ENCODE results near the gene ZNRF3. TPM values are rescaled to one million over a fixed set of nuclear protein-coding genes. Genes with fewer than 3 reads are reported as not detected.

Gene ZNRF3
- total and polyA plus RNA-seq, 2 experiments from 2014 or later, result 0.56 to 3.9 TPM

- H3K36me3 ChIP-seq (ENCODE audit: low read depth), result no peaks in the 10 kb centered on the region
- no peaks in the 10 kb centered on the region for H3F3A ChIP-seq (ENCODE audit: insufficient read depth)
- no peaks in the 10 kb centered on the region for H3K79me2 ChIP-seq (ENCODE audit: insufficient read depth)
- DNase-seq, result peak; percentile 11
- H3K4me2 ChIP-seq (ENCODE audit: unreplicated experiment), result no peak overlapping the region
- H3K9me3 ChIP-seq (ENCODE audit: low read depth), result no peaks in the 10 kb centered on the region
- no peaks in the 10 kb centered on the region for H3K27me3 ChIP-seq (replicated peaks; ENCODE audit: insufficient read depth)
- peaks cover 9% of the 10 kb centered on the region; the same call in 1 of the 2 replicates for H3K4me1 ChIP-seq (ENCODE audit: insufficient read depth)
- no peak for TF ChIP-seq EZH2 (IDR thresholded peaks at IDR 0.05; ENCODE audit: insufficient read depth, poor library complexity, severe bottlenecking)
- H3K4me3 ChIP-seq, result no peak overlapping the region
- H2AFZ ChIP-seq, result no peak overlapping the region
- in situ Hi-C loops (cut with MboI), result no loop called here
- H3K9ac ChIP-seq, result no peak overlapping the region
- no peak overlapping the region for H3K27ac ChIP-seq
- 42 to 43% methylated on average over 1 of the region's 1 CpG for WGBS, 2 experiments (ENCODE audit: low coverage in 1 of 2, low lambda C conversion rate in 2 of 2, missing lambda C conversion rate in 2 of 2)
- no peaks in the 10 kb centered on the region for H4K20me1 ChIP-seq (ENCODE audit: insufficient read depth)
- H3K9me2 ChIP-seq (ENCODE audit: insufficient read depth), result no peaks in the 10 kb centered on the region
These were observed 116.7 kb downstream of the ZNRF3 start for GRCh38 chr22:28999919-29000556.

- Histone ChIP-seq H3K9me3 (ENCODE audit: low read depth) (no peaks in the 10 kb centered on the region), H3K4me1 (ENCODE audit: insufficient read depth) (peaks cover 9% of the 10 kb centered on the region; the same call in 1 of the 2 replicates), H2AFZ (no peak overlapping the region), H3K27ac (no peak overlapping the region), H3K9me2 (ENCODE audit: insufficient read depth) (no peaks in the 10 kb centered on the region), H3K36me3 (ENCODE audit: low read depth) (no peaks in the 10 kb centered on the region), H3K79me2 (ENCODE audit: insufficient read depth) (no peaks in the 10 kb centered on the region), H3K27me3 (replicated peaks; ENCODE audit: insufficient read depth) (no peaks in the 10 kb centered on the region), H3K4me2 (ENCODE audit: unreplicated experiment) (no peak overlapping the region), H3F3A (ENCODE audit: insufficient read depth) (no peaks in the 10 kb centered on the region), H3K4me3 (no peak overlapping the region), H3K9ac (no peak overlapping the region), H4K20me1 (ENCODE audit: insufficient read depth) (no peaks in the 10 kb centered on the region)
- in situ Hi-C loops (cut with MboI), result no loop called here
- 94 to 96% methylated on average over 4 to 5 of the region's 5 CpGs for WGBS, 2 experiments (ENCODE audit: low coverage in 1 of 2, low lambda C conversion rate in 2 of 2, missing lambda C conversion rate in 2 of 2)
- TF ChIP-seq EZH2phosphoT487 (IDR thresholded peaks at IDR 0.05; ENCODE audit: insufficient read depth, low read depth) (no peak), EZH2 (IDR thresholded peaks at IDR 0.05; ENCODE audit: insufficient read depth, poor library complexity, severe bottlenecking) (no peak)
- no peak for DNase-seq
These were observed 117.3 kb downstream of the ZNRF3 start for GRCh38 chr22:29000641-29001040.

GRCh38 chr22:29002603-29003002, 119.2 kb downstream of the ZNRF3 start:
- no peak overlapping the region for H3K4me2 ChIP-seq (ENCODE audit: unreplicated experiment)
- H3K9me2 ChIP-seq (ENCODE audit: insufficient read depth), result no peaks in the 10 kb centered on the region
- H3F3A ChIP-seq (ENCODE audit: insufficient read depth), result no peaks in the 10 kb centered on the region
- H2AFZ ChIP-seq, result no peak overlapping the region
- peaks cover 9% of the 10 kb centered on the region; the same call in 1 of the 2 replicates for H3K4me1 ChIP-seq (ENCODE audit: insufficient read depth)
- TF ChIP-seq EZH2phosphoT487 (IDR thresholded peaks at IDR 0.05; ENCODE audit: insufficient read depth, low read depth) (no peak), EZH2 (IDR thresholded peaks at IDR 0.05; ENCODE audit: insufficient read depth, poor library complexity, severe bottlenecking) (no peak)
- in situ Hi-C loops (cut with MboI), result no loop called here
- no peaks in the 10 kb centered on the region for H4K20me1 ChIP-seq (ENCODE audit: insufficient read depth)
- no peaks in the 10 kb centered on the region for H3K36me3 ChIP-seq (ENCODE audit: low read depth)
- H3K27me3 ChIP-seq (replicated peaks; ENCODE audit: insufficient read depth), result no peaks in the 10 kb centered on the region
- no peaks in the 10 kb centered on the region for H3K9me3 ChIP-seq (ENCODE audit: low read depth)
- 99% methylated on average over 4 of the region's 4 CpGs for WGBS, 2 experiments (ENCODE audit: low coverage in 1 of 2, low lambda C conversion rate in 2 of 2, missing lambda C conversion rate in 2 of 2)
- H3K79me2 ChIP-seq (ENCODE audit: insufficient read depth), result no peaks in the 10 kb centered on the region
- no peak overlapping the region for H3K27ac ChIP-seq
- no peak for DNase-seq
- no peak overlapping the region for H3K4me3 ChIP-seq
- H3K9ac ChIP-seq, result no peak overlapping the region

GRCh38 chr22:29003552-29003951, 120.2 kb downstream of the ZNRF3 start:
- H3K9ac ChIP-seq, result no peak overlapping the region
- H3K4me1 ChIP-seq (ENCODE audit: insufficient read depth), result peaks cover 9% of the 10 kb centered on the region; the same call in 1 of the 2 replicates
- no peaks in the 10 kb centered on the region for H3K27me3 ChIP-seq (replicated peaks; ENCODE audit: insufficient read depth)
- no peaks in the 10 kb centered on the region for H3K36me3 ChIP-seq (ENCODE audit: low read depth)
- H3K27ac ChIP-seq, result no peak overlapping the region
- no peak for DNase-seq
- in situ Hi-C loops (cut with MboI), result no loop called here
- H4K20me1 ChIP-seq (ENCODE audit: insufficient read depth), result no peaks in the 10 kb centered on the region
- WGBS, 2 experiments (ENCODE audit: low coverage in 1 of 2, low lambda C conversion rate in 2 of 2, missing lambda C conversion rate in 2 of 2), result 96 to 100% methylated on average over 4 of the region's 4 CpGs
- no peaks in the 10 kb centered on the region for H3K79me2 ChIP-seq (ENCODE audit: insufficient read depth)
- H3K4me2 ChIP-seq (ENCODE audit: unreplicated experiment), result no peak overlapping the region
- no peak overlapping the region for H3K4me3 ChIP-seq
- H3K9me2 ChIP-seq (ENCODE audit: insufficient read depth), result no peaks in the 10 kb centered on the region
- H3K9me3 ChIP-seq (ENCODE audit: low read depth), result no peaks in the 10 kb centered on the region
- no peaks in the 10 kb centered on the region for H3F3A ChIP-seq (ENCODE audit: insufficient read depth)
- TF ChIP-seq EZH2phosphoT487 (IDR thresholded peaks at IDR 0.05; ENCODE audit: insufficient read depth, low read depth), result no peak
- TF ChIP-seq EZH2 (IDR thresholded peaks at IDR 0.05; ENCODE audit: insufficient read depth, poor library complexity, severe bottlenecking), result no peak
- H2AFZ ChIP-seq, result no peak overlapping the region
